Karpas-422 (cell line): Measurements from ENCODE around the gene HELQ. TPM values are rescaled to one million over a fixed set of nuclear protein-coding genes. Genes with fewer than 3 reads are reported as not detected.

Source experiments
- DNase-seq: peaks from one replicate; pipeline ENCODE4 v3.0.0-alpha.2; 2015
- H2AFZ ChIP-seq: fragments of 200-600 bp; sonication (generic); 2 replicates; pipeline ENCODE4 v1.6.1; 2014; ENCODE audit warnings: antibody characterized with exemption, low read length, mixed read lengths
- H3K27ac ChIP-seq: fragments of 200-600 bp; sonication (generic); 2 replicates; pipeline ENCODE4 v1.5.1; 2014; ENCODE audit warnings: mild to moderate bottlenecking, low read length, moderate library complexity
- H3K27me3 ChIP-seq: fragments of 200-600 bp; sonication (generic); 2 replicates; pipeline ENCODE4 v1.6.1; 2014; ENCODE audit warnings: low read length, mixed read lengths
- H3K36me3 ChIP-seq: fragments of 200-600 bp; sonication (generic); 2 replicates; pipeline ENCODE4 v1.6.1; 2014; ENCODE audit warnings: low read length, mixed read lengths; ENCODE audit not compliant: insufficient read depth
- H3K4me1 ChIP-seq: fragments of 200-600 bp; sonication (generic); 2 replicates; pipeline ENCODE4 v1.6.1; 2014; ENCODE audit warnings: mild to moderate bottlenecking, low read length, mixed read lengths
- H3K4me2 ChIP-seq: fragments of 200-600 bp; sonication (generic); 2 replicates; pipeline ENCODE4 v1.6.1; 2014; ENCODE audit warnings: low read length, low read depth, mild to moderate bottlenecking; ENCODE audit not compliant: poor library complexity, severe bottlenecking
- H3K4me3 ChIP-seq: fragments of 200-600 bp; sonication (generic); 2 replicates; pipeline ENCODE4 v1.5.1; 2014; ENCODE audit warnings: mild to moderate bottlenecking, antibody characterized with exemption, low read length, mixed read lengths
- H3K79me2 ChIP-seq: fragments of 200-600 bp; sonication (generic); 2 replicates; pipeline ENCODE4 v1.6.1; 2014; ENCODE audit warnings: mild to moderate bottlenecking, low read length, mixed read lengths
- H3K9ac ChIP-seq: fragments of 200-600 bp; sonication (generic); 2 replicates; pipeline ENCODE4 v1.6.0; 2014; ENCODE audit warnings: low read length
- H3K9me2 ChIP-seq: fragments of 200-600 bp; sonication (generic), shearing (Covaris generic); replicated peaks from 2 replicates; pipeline ENCODE4 v1.6.0; 2014; ENCODE audit warnings: mild to moderate bottlenecking, low read length, moderate library complexity; ENCODE audit not compliant: insufficient read depth
- H3K9me3 ChIP-seq: fragments of 300-700, 200-600 bp; sonication (generic); 2 replicates; pipeline ENCODE4 v1.6.1; 2014; ENCODE audit warnings: low read length, mixed read lengths
- H4K20me1 ChIP-seq: fragments of 200-600 bp; sonication (generic); 2 replicates; pipeline ENCODE4 v1.6.1; 2014; ENCODE audit warnings: mild to moderate bottlenecking, antibody characterized with exemption, low read length, low read depth; ENCODE audit not compliant: insufficient read depth
- total RNA-seq: library from RNA; depleted of rRNA; stranded (reverse); fragments of >200 nt; shearing (Covaris generic); gene quantifications from 2 replicates; pipeline ENCODE4 v1.2.3, GENCODE V29; 2014; ENCODE audit warnings: low replicate concordance

Gene HELQ
- total RNA-seq, 1 experiment from 2014 or later: 6.0 TPM

GRCh38 chr4:83489711-83490326, 34.2 kb upstream of the HELQ start:
- Histone ChIP-seq H3K27ac (no peak overlapping the region), H3K9me2 (no peaks in the 10 kb centered on the region), H4K20me1 (no peaks in the 10 kb centered on the region), H2AFZ (no peak overlapping the region), H3K9ac (no peak overlapping the region), H3K4me2 (no peak overlapping the region), H3K4me1 (peaks cover 5% of the 10 kb centered on the region), H3K79me2 (no peaks in the 10 kb centered on the region), H3K36me3 (no peaks in the 10 kb centered on the region), H3K9me3 (no peaks in the 10 kb centered on the region), H3K27me3 (no peaks in the 10 kb centered on the region), H3K4me3 (no peak overlapping the region)
- no peak for DNase-seq

GRCh38 chr4:83486457-83487129, 31.0 kb upstream of the HELQ start:
- no peak overlapping the region for H3K9ac ChIP-seq
- no peak overlapping the region for H3K4me3 ChIP-seq
- H3K27ac ChIP-seq: no peak overlapping the region
- H2AFZ ChIP-seq: no peak overlapping the region
- no peaks in the 10 kb centered on the region for H3K27me3 ChIP-seq
- H3K4me2 ChIP-seq: no peak overlapping the region
- no peaks in the 10 kb centered on the region for H3K9me3 ChIP-seq
- H3K9me2 ChIP-seq: no peaks in the 10 kb centered on the region
- peaks cover 11% of the 10 kb centered on the region for H3K79me2 ChIP-seq
- no peaks in the 10 kb centered on the region for H3K36me3 ChIP-seq
- H4K20me1 ChIP-seq: no peaks in the 10 kb centered on the region
- no peak for DNase-seq
- peaks cover 13% of the 10 kb centered on the region for H3K4me1 ChIP-seq

- H3K9me2 ChIP-seq: no peaks in the 10 kb centered on the region
- peak within 1 kb of the TSS; percentile 77 for H3K4me2 ChIP-seq
- H3K9ac ChIP-seq: peak within 1 kb of the TSS; percentile 79
- no peaks in the 10 kb centered on the region for H4K20me1 ChIP-seq
- no peaks in the 10 kb centered on the region for H3K9me3 ChIP-seq
- H3K4me1 ChIP-seq: peaks cover 13% of the 10 kb centered on the region
- H3K4me3 ChIP-seq: peak within 1 kb of the TSS; percentile 76
- peak within 1 kb of the TSS; percentile 94 for H2AFZ ChIP-seq
- peak within 1 kb of the TSS; percentile 47 for H3K27ac ChIP-seq
- peak; percentile 94 for DNase-seq
- peaks cover 11% of the 10 kb centered on the region for H3K79me2 ChIP-seq
- H3K36me3 ChIP-seq: no peaks in the 10 kb centered on the region
- H3K27me3 ChIP-seq: no peaks in the 10 kb centered on the region
Observed at GRCh38 chr4:83484500-83485461, 29.2 kb upstream of the HELQ start, which contains the start of gene ABRAXAS1. Gene ABRAXAS1 (minus strand): TSS chr4:83485100. CDS start chr4:83485072, 28 bp downstream.

GRCh38 chr4:83473966-83474365, 18.3 kb upstream of the HELQ start:
- no peaks in the 10 kb centered on the region for H3K9me2 ChIP-seq

GRCh38 chr4:83473423-83473822, 17.8 kb upstream of the HELQ start:
- no peak overlapping the region for H3K4me2 ChIP-seq
- no peak overlapping the region for H3K27ac ChIP-seq
- H3K9ac ChIP-seq: no peak overlapping the region
- H3K79me2 ChIP-seq: no peaks in the 10 kb centered on the region
- H3K4me1 ChIP-seq: peaks cover 4% of the 10 kb centered on the region; the same call in 1 of the 2 replicates
- no peaks in the 10 kb centered on the region for H3K36me3 ChIP-seq
- H3K9me2 ChIP-seq: no peaks in the 10 kb centered on the region
- DNase-seq: no peak
- H4K20me1 ChIP-seq: no peaks in the 10 kb centered on the region
- H3K4me3 ChIP-seq: no peak overlapping the region
- no peak overlapping the region for H2AFZ ChIP-seq
- no peaks in the 10 kb centered on the region for H3K9me3 ChIP-seq
- H3K27me3 ChIP-seq: no peaks in the 10 kb centered on the region

More at GRCh38 chr4:83473966-83474365, 18.3 kb upstream of the HELQ start:
- Histone ChIP-seq H2AFZ (no peak overlapping the region), H3K9me3 (no peaks in the 10 kb centered on the region), H3K4me2 (no peak overlapping the region), H3K4me1 (peaks cover 4% of the 10 kb centered on the region; the same call in 1 of the 2 replicates), H4K20me1 (no peaks in the 10 kb centered on the region), H3K27me3 (no peaks in the 10 kb centered on the region), H3K79me2 (no peaks in the 10 kb centered on the region), H3K4me3 (no peak overlapping the region), H3K36me3 (no peaks in the 10 kb centered on the region), H3K9ac (no peak overlapping the region), H3K27ac (no peak overlapping the region)
- DNase-seq: no peak

GRCh38 chr4:83456184-83456501, 520 bp upstream of the HELQ start:
- peaks cover 21% of the 10 kb centered on the region; the same call in 1 of the 2 replicates for H3K36me3 ChIP-seq

GRCh38 chr4:83454686-83455085, 937 bp downstream of the HELQ start:
- H3K4me3 ChIP-seq: peak overlapping the region; percentile 89
- no peak for DNase-seq
- no peaks in the 10 kb centered on the region for H3K9me3 ChIP-seq
- H3K79me2 ChIP-seq: peaks cover 56% of the 10 kb centered on the region
- peak overlapping the region; percentile 41 for H3K27ac ChIP-seq
- peaks cover 23% of the 10 kb centered on the region for H3K4me1 ChIP-seq
- no peaks in the 10 kb centered on the region for H4K20me1 ChIP-seq
- no peak overlapping the region for H2AFZ ChIP-seq
- H3K27me3 ChIP-seq: no peaks in the 10 kb centered on the region
- H3K9ac ChIP-seq: peak overlapping the region; percentile 85
- H3K9me2 ChIP-seq: no peaks in the 10 kb centered on the region
- peaks cover 20% of the 10 kb centered on the region; the same call in 1 of the 2 replicates for H3K36me3 ChIP-seq
- H3K4me2 ChIP-seq: peak overlapping the region; percentile 64

More at GRCh38 chr4:83456184-83456501, 520 bp upstream of the HELQ start:
- H3K27me3 ChIP-seq: no peaks in the 10 kb centered on the region
- H3K4me3 ChIP-seq: peak overlapping the region; percentile 89
- no peaks in the 10 kb centered on the region for H3K9me3 ChIP-seq
- H3K9me2 ChIP-seq: no peaks in the 10 kb centered on the region
- H3K27ac ChIP-seq: peak overlapping the region; percentile 36; the same call in 1 of the 2 replicates
- peak overlapping the region; percentile 83 for H3K9ac ChIP-seq
- peaks cover 23% of the 10 kb centered on the region for H3K4me1 ChIP-seq
- peak overlapping the region; percentile 80 for H3K4me2 ChIP-seq
- no peak for DNase-seq
- H4K20me1 ChIP-seq: no peaks in the 10 kb centered on the region
- H3K79me2 ChIP-seq: peaks cover 56% of the 10 kb centered on the region
- no peak overlapping the region for H2AFZ ChIP-seq
